ENCODE measurements around the gene NUDT13. TPM values are rescaled to one million over a fixed set of nuclear protein-coding genes. Genes with fewer than 3 reads are reported as not detected.

Gene NUDT13
- total and polyA plus RNA-seq, 2 donors (not counting 1 experiment from before 2014, with no cell fraction given): 2.5 to 4.5 TPM

- Histone ChIP-seq H3K27me3 (replicated peaks in 1 of 4; ENCODE audit: control extremely low read depth in 1 of 4, control insufficient read depth in 3 of 4, insufficient read depth in 4 of 4, low read length in 3 of 4) (no peaks in the 10 kb centered on the region), H2AFZ (ENCODE audit: insufficient read depth, low read depth, low read length, poor library complexity, severe bottlenecking) (no peak overlapping the region), H3K36me3 (replicated peaks in 1 of 2; ENCODE audit: control extremely low read depth in 1 of 2, control insufficient read depth in 1 of 2, extremely low read depth in 1 of 2, insufficient read depth in 2 of 2, low read length in 1 of 2) (peaks cover 3 to 9% of the 10 kb centered on the region in 2 experiments), H4K20me1 (ENCODE audit: control insufficient read depth, insufficient read depth, low read length, poor library complexity, severe bottlenecking) (no peaks in the 10 kb centered on the region), H3K4me3 (ENCODE audit: control extremely low read depth in 1 of 5, extremely low read depth in 1 of 5, insufficient read depth in 1 of 5, low read depth in 2 of 5, low read length in 4 of 5) (no peak overlapping the region), H3K27ac (ENCODE audit: low read length in 2 of 2) (no peak overlapping the region), H3K9me3 (ENCODE audit: control extremely low read depth in 1 of 3, control insufficient read depth in 2 of 3, insufficient read depth in 1 of 3, low read length in 2 of 3) (no peaks in the 10 kb centered on the region), H3K4me2 (replicated peaks; ENCODE audit: low read depth, low read length, poor library complexity, severe bottlenecking) (no peak overlapping the region), H3K4me1 (ENCODE audit: control insufficient read depth in 2 of 2, insufficient read depth in 2 of 2, low read length in 2 of 2) (no peaks in the 10 kb centered on the region), H3K9ac (ENCODE audit: low read length) (no peak overlapping the region), H3K79me2 (ENCODE audit: control insufficient read depth, insufficient read depth, low read length) (no peaks in the 10 kb centered on the region)
- Mint-ChIP-seq H3K27me3 (no peaks in the 10 kb centered on the region), H3K4me3 (no peak overlapping the region), H3K4me1 (peaks cover 5% of the 10 kb centered on the region), H3K9me3 (ENCODE audit: insufficient read depth) (no peaks in the 10 kb centered on the region), H3K27ac (no peak overlapping the region)
- TF ChIP-seq, protein P1, sequence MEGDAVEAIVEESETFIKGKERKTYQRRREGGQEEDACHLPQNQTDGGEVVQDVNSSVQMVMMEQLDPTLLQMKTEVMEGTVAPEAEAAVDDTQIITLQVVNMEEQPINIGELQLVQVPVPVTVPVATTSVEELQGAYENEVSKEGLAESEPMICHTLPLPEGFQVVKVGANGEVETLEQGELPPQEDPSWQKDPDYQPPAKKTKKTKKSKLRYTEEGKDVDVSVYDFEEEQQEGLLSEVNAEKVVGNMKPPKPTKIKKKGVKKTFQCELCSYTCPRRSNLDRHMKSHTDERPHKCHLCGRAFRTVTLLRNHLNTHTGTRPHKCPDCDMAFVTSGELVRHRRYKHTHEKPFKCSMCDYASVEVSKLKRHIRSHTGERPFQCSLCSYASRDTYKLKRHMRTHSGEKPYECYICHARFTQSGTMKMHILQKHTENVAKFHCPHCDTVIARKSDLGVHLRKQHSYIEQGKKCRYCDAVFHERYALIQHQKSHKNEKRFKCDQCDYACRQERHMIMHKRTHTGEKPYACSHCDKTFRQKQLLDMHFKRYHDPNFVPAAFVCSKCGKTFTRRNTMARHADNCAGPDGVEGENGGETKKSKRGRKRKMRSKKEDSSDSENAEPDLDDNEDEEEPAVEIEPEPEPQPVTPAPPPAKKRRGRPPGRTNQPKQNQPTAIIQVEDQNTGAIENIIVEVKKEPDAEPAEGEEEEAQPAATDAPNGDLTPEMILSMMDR (IDR thresholded peaks at IDR 0.05): no peak
- no peak for TF ChIP-seq EZH2 (IDR thresholded peaks at IDR 0.05; ENCODE audit: borderline replicate concordance, insufficient read depth, low read depth, low read length, poor library complexity, severe bottlenecking)
- no peak for DNase-seq
- ChIA-PET CTCF (no interaction called here), POLR2A (no interaction called here)
- no CpG with 5 or more reads among the region's 1 CpG for WGBS (ENCODE audit: insufficient coverage)
- ATAC-seq (ENCODE audit: low read depth): no peak
- intact Hi-C loops (cut with micrococcal nuclease): no loop called here
Measured at GRCh38 chr10:73119457-73119856, 9.2 kb downstream of the NUDT13 start.

DNA sequence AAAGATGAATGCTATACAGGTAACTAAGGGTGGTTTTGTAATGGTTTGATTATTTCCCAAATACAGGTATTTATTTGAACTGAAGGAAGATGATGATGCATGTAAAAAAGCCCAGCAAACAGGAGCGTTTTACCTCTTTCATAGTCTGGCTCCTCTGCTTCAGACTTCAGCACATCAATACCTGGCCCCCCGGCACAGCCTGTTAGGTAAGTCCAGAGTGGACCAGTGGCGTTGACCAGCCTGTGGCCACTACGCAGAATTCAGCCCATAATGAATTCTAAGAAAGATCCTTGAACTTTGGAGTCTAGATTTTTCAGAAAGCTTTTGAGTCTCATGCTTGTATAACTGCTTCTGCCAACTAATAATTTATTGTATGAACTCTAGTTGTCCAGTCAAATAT lies 9.7 kb downstream of the NUDT13 start:
- Histone ChIP-seq H3K36me3 (replicated peaks in 1 of 2; ENCODE audit: control extremely low read depth in 1 of 2, control insufficient read depth in 1 of 2, extremely low read depth in 1 of 2, insufficient read depth in 2 of 2, low read length in 1 of 2) (peaks cover 3 to 7% of the 10 kb centered on the region in 2 experiments), H3K9me3 (ENCODE audit: control extremely low read depth in 1 of 3, control insufficient read depth in 2 of 3, insufficient read depth in 1 of 3, low read length in 2 of 3) (no peaks in the 10 kb centered on the region), H3K27me3 (replicated peaks in 1 of 4; ENCODE audit: control extremely low read depth in 1 of 4, control insufficient read depth in 3 of 4, insufficient read depth in 4 of 4, low read length in 3 of 4) (no peaks in the 10 kb centered on the region), H3K4me3 (ENCODE audit: control extremely low read depth in 1 of 5, extremely low read depth in 1 of 5, insufficient read depth in 1 of 5, low read depth in 2 of 5, low read length in 4 of 5) (no peak overlapping the region), H3K4me2 (replicated peaks; ENCODE audit: low read depth, low read length, poor library complexity, severe bottlenecking) (no peak overlapping the region), H4K20me1 (ENCODE audit: control insufficient read depth, insufficient read depth, low read length, poor library complexity, severe bottlenecking) (no peaks in the 10 kb centered on the region), H3K27ac (ENCODE audit: low read length in 2 of 2) (no peak overlapping the region), H3K4me1 (ENCODE audit: control insufficient read depth in 2 of 2, insufficient read depth in 2 of 2, low read length in 2 of 2) (no peaks in the 10 kb centered on the region), H3K9ac (ENCODE audit: low read length) (no peak overlapping the region), H2AFZ (ENCODE audit: insufficient read depth, low read depth, low read length, poor library complexity, severe bottlenecking) (no peak overlapping the region), H3K79me2 (ENCODE audit: control insufficient read depth, insufficient read depth, low read length) (no peaks in the 10 kb centered on the region)
- TF ChIP-seq, protein P1 (IDR thresholded peaks at IDR 0.05): no peak
- no peak for TF ChIP-seq EZH2 (IDR thresholded peaks at IDR 0.05; ENCODE audit: borderline replicate concordance, insufficient read depth, low read depth, low read length, poor library complexity, severe bottlenecking)
- CTCF ChIA-PET: no interaction called here
- ATAC-seq (ENCODE audit: low read depth): no peak
- H3K4me1 Mint-ChIP-seq: peaks cover 5% of the 10 kb centered on the region
- no peak overlapping the region for H3K4me3 Mint-ChIP-seq
- POLR2A ChIA-PET: no interaction called here
- H3K27ac Mint-ChIP-seq: no peak overlapping the region
- intact Hi-C loops (cut with micrococcal nuclease): no loop called here
- no peaks in the 10 kb centered on the region for H3K27me3 Mint-ChIP-seq
- DNase-seq: no peak
- H3K9me3 Mint-ChIP-seq (ENCODE audit: insufficient read depth): no peaks in the 10 kb centered on the region
- WGBS (ENCODE audit: insufficient coverage): 80% methylated on average over 1 of the region's 4 CpGs

Measured in B cell (primary cell).